Ureter (tissue), 1 donor: ENCODE results near the gene SFR1. TPM values are rescaled to one million over a fixed set of nuclear protein-coding genes. Genes with fewer than 3 reads are reported as not detected.

Experiments used
- DNase-seq: peaks from one replicate; pipeline ENCODE4 v3.0.0-alpha.2; 2020; ENCODE audit warnings: low spot score
- total RNA-seq: library from RNA; stranded (reverse); gene quantifications from one replicate; pipeline ENCODE4 v1.2.4, GENCODE V29; 2023
- donor health status: DM: yes; HTN: yes; CAD: no.

SFR1 gene
- total RNA-seq, 1 donor from 2014 or later, result 8.4 TPM

- DNase-seq, result no peak
Observed at GRCh38 chr10:104104926-104105325, 17.0 kb upstream of the SFR1 start.

DNA sequence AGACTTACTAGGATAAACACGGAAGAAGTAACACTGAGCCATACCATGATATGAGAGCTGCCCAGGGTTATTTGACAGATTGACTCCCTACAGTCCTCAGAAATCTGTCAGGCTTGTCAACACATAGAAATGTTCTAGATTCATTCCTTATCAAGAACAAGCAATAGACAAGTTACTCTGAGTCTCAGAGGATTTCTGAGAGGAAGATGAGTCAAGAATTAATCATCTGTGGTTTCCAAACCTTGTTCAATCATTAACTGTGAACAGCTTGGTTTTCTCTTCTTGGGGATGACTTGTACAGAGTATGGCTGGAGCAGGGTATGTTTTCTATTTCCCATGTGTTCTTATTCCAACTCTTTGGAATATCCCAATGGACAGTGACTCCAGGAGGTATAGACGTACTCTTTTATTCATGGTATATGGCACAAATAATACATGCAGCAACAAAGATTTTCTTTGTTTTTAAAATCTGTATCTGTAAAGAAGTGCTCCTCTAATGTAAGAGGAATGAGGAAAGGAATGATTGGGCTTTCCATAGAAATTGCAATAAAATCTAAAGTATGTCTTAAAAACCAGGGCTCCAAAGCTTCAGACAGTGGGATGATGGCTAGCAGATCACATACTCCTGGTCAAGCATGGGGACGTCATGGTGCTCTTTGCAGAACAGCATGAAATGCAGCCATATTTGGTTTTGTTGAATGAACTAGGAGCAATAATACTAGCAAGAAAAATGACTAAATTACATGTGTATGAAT lies 11.9 kb upstream of the SFR1 start:
- DNase-seq, result no peak

GRCh38 chr10:104113376-104113956 lies 8.5 kb upstream of the SFR1 start:
- no peak for DNase-seq

DNA sequence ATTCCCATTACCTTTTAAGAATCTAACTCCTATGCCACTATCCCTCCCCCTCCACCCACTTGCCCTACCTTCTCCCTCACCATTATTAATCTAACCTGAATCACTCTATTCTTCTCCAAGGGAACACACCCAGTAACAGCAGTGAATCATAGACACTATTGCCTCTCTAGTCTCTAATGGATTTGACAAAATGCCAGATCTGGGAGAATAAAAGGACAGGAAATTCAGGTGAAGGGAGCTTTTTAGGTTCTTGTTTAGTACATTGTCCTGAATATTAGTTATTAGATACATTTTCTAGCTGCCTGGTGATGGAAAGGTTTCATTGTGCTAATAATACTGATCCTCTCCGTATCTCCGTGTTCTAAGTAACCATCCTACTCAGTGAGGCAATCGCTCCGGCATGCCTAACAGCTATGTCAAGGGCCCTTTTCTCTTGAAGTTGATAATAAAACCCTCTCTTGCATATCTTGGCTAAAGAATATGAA lies 4.1 kb upstream of the SFR1 start:
- DNase-seq, result no peak

DNA sequence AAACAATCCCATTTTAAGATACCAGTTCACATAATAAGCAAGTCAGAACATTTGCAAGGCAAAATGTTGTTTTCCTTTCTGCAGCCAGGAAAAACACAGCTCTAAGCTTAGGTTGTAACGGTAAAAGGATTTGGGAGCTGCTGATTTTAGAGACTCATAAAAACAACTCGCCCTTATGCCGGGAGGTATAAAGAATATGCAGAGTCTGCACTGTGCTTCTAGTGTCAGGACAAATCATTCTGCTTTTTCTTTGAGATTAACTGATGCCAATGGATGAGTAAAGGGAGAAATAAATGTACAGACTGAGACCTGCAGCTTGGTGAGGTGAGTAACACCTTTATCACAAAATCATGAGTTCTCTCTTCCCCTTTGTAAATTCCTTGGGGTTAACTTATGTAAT lies 2.0 kb upstream of the SFR1 start:
- DNase-seq, result no peak

- DNase-seq, result no peak
Observed at GRCh38 chr10:104120512-104120902, 1.5 kb upstream of the SFR1 start.

DNA sequence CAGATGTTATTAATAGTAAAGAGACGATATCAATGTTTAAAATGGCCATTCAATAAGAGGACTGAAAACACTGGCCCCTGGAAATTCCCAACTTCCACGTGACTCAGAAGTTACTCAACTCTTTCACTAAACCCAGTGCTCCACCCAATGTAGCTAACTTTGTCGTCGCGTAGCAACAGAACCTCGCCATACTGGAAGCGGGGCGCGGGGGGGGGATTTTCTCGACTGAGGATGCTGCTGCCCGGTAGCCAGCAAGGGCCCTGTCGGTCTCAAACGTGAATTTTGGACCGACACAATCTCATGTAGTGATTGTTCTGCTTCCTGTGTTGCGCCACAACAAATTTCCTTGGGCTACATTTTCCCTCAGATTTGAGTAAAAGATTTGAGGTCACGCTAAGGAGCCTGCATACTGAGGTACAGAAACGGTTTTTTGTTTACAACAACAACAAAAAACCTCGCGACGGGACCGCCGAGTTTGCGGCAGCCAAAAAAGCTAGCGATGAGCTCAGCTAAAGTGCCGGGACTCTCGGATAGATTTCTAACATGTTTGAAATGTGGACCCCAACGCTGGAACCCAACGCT lies 977 bp upstream of the SFR1 start:
- DNase-seq, result peak; percentile 92

DNA sequence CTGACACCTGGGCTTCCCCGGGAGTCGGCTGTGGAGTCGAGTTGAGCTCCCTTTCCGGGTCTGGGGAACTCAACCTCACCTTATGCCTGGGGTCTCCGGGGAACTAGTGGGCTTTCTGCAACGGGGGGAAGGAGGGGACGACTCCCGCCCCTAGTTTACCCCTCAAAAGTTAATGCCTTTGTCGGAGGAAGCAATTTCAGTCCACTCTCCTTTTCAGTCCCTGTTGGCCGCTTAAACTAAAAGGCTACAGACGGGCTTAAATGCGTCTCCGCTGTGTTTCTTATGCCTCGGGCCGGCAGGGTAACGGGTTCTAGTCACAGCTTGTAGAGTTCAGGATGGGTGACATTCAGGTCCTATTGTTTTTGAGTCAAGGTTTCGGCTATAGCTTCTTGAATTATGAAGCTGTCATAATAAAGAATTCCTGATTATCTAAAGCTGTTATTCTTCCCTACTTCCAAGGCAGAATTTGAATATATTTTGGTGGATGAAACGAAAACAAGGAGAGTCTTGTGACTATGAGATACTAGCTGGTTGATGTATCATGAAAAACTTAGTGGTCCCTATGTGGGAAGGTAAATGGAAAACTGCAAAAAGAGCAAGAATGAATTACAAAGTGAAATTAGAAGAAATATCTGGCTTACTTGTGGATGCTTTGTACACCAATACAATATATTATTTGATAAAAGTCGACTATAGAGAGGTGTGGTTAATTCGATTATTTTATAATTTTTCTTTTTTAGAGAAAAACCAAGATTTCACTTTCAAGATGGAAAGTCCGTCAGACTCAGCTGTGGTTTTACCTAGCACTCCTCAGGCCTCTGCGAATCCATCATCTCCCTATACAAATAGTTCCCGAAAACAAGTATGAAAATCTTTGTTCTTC lies 495 bp downstream of the SFR1 start:
- DNase-seq, result no peak

DNA sequence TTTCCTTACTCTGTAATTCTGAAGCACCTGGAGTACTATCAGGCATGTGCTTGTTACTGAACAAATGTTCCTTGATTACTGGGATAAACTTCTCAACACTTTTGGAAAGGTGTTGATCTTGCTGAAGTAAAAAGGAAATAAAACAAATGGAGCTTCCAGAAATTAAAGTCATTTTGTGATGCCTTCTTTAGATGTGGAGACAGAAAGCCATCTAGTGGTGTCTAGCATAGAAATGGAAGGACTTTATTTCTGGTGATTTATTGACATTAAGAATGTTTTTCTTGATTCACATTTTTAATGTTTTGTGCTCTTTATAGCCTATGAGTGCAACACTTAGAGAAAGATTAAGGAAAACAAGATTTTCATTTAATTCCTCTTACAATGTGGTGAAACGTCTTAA lies 1.4 kb downstream of the SFR1 start:
- no peak for DNase-seq

GRCh38 chr10:104127411-104127810 lies 5.4 kb downstream of the SFR1 start:
- no peak for DNase-seq

- DNase-seq, result no peak
Observed at GRCh38 chr10:104128214-104128613, 6.2 kb downstream of the SFR1 start.

- no peak for DNase-seq
Observed at GRCh38 chr10:104130041-104130440, 8.1 kb downstream of the SFR1 start.

- DNase-seq, result no peak
Observed at GRCh38 chr10:104138131-104138530, 16.2 kb downstream of the SFR1 start.

DNA sequence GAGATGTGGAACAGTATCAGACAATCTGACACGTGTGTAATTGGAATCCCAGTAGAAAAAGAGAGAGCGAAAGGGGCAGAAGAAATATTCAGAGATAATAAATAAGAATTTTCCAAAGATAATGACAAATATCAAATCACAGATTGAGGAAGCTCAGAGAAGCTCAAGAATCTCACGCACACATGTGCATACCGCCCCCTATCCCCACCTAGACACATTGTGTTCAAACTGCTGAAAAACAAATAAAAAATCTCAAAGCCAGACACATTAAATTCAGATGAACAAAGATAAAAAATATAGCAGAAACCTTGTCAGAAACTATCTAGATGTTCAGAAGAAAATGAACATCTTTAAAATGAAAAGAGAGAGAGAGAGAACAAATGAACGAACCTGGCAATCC lies 17.2 kb downstream of the SFR1 start:
- no peak for DNase-seq

DNA sequence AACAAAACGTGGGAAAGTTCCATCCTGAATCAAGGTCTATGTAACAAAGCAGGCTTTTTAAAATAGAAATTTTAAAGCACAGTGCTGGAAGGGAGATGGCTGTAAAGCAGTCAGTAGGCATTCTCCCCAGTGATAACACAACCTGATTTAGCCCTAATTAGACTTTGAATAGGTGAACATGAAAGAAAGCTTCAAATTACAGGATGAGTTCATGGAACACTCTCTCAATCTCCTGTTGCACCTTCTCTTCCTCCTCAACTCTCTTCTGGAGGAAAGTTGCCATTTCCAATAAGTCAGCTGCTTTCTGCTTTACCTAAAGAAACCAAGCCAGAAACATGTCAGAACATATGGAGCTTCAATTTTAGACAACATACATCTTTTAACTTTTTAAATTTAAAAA lies 20.1 kb downstream of the SFR1 start:
- no peak for DNase-seq

GRCh38 chr10:104143829-104144228 lies 21.9 kb downstream of the SFR1 start:
- DNase-seq, result no peak

- no peak for DNase-seq
Observed at GRCh38 chr10:104144931-104145330, 23.0 kb downstream of the SFR1 start.

DNA sequence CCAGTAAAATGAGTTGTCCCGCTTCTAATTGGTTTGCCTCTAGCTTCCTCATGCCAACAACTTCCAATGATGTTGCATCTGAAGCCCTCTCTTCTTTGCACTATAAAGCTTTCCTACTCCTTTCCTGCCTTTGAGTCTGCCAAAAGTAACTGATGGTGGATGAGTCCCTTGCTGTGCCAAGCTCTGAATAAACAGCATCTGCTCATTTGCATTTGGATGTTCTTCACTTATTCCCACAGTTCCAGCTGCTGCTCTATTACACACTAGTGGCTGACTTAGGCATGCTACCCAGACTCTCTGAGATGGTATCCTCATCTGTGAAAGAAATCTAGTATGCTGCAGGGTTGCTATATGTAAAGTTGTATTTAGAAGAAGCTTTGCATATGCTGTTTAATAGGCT lies 24.9 kb downstream of the SFR1 start:
- no peak for DNase-seq

DNA sequence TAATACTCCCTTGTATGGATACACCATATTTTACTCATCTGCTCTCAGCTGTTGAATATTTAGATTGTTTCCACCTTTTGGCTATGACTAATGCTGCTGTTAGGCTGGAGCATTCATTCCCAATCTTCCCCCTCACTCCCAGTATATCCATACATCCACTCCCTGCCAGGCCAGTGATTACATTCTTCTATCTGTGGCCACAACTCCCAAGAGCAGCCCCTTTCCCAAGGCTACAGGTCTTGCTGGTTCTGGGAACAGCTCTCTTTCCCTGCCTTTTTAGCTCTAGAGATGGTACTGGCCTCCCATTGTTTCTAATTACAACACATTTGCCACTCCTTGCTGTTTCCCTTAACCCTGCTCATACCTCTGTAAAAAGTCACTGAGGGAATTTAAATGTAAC lies 28.2 kb downstream of the SFR1 start:
- no peak for DNase-seq

DNA sequence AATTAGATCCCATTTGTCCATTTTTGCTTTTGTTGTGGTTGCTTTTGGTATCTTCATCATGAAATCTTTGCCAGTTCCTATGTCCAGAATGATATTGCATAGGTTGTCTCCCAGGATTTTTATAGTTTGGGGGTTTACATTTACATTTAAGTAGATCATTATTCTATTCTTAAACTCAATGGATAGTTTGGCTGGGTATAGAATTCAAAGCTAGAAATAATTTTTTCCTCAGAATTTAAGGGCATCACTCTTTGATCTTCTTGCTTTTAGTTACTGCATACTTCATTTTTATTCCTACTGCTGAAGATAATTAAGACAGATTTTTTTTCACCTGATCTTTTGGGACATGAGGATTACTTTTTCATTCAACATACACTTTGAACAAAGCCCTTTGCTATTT lies 29.8 kb downstream of the SFR1 start:
- DNase-seq, result no peak

DNA sequence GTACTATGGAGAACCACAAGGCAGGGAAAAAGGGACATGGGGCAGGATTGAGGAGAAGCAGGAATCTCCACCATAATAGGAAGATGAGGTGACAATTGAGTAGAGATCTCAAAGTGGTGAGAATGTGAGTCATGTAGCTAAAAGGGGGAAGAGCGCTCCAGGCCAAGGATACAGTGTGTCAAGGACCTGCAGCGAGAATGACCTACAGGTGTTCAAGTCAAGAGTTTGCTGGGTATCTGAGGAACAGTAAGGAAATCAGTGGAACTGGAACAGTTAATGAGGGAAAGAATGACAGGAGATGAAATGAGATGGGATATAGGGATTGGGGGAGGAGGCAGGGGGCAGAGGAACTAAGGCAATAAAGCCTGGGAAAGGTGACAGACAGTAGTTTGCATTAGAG lies 33.6 kb downstream of the SFR1 start:
- DNase-seq, result no peak

DNA sequence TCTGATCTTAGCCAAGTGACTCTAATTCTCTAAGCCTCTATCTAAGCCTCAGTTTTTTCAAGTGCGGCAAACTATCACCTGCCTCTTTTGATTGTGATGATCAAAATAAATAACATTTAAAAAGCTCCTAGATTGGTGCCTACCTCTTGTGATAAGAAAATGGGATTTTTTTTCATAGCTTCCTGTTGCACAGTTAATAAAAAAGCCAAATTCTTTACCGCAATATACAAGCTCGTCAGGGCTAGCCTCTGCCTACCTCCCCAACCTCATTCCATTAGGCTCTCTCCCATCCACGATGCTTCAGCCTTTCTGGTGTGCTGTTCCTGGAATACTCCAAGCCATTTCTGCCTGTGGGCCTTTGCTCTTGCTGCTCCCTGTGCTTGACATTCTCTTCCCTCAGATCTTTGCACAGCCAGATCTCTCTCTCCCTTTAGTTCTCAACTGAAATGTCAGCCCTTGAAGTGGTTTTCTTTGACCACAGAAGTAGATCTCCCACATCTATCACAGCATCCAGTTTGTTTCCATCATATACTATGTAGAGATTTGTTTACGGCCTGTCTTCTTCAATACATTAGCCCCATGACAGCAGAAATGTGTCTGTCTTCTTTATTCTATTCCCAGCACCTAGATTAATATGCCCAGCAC lies 48.8 kb downstream of the SFR1 start:
- DNase-seq, result no peak
